ENCODE measurements around the gene BEX1. TPM values are rescaled to one million over a fixed set of nuclear protein-coding genes. Genes with fewer than 3 reads are reported as not detected.

BEX1 gene
- total RNA-seq, 1 experiment from 2014 or later: not detected

Other genes starting within 250 kb of the BEX1 start
- 2.1 and 2.6 TPM in 2 replicates for gene RAB40AL, start 126.9 kb downstream of the BEX1 start, total RNA-seq (2021)
- not detected in 2 replicates for gene NXF3, start 29.0 kb upstream of the BEX1 start, total RNA-seq (2021)
- gene BEX4, start 150.9 kb upstream of the BEX1 start, total RNA-seq (2021): 1.0 and 1.1 TPM in 2 replicates
- gene TCEAL8, start 191.0 kb upstream of the BEX1 start, total RNA-seq (2021): 31.5 and 34.4 TPM in 2 replicates
- not detected in 2 replicates for gene TCEAL5, start 212.6 kb upstream of the BEX1 start, total RNA-seq (2021)
- 4.7 and 6.9 TPM in 2 replicates for gene BEX2, start 246.8 kb upstream of the BEX1 start, total RNA-seq (2021)

Measured in PC-9 (cell line).